ENCODE data around the gene PCDHGA7. TPM values are rescaled to one million over a fixed set of nuclear protein-coding genes. Genes with fewer than 3 reads are reported as not detected.
"Not testable (repeated sequence)": the region's sequence is repeated elsewhere in the genome, so short reads cannot be mapped to it uniquely, and the experiment has no call there.

The PCDHGA7 gene
- total RNA-seq, 2 donors from 2014 or later: 0.59 to 1.0 TPM

GRCh38 chr5:141430332-141431113 lies 48.0 kb downstream of the PCDHGA7 start, which contains the start of gene PCDHGA12:
TSS of gene PCDHGA12 (plus strand) at chr5:141430507. CDS start at chr5:141430760, 253 bp downstream.
- Histone ChIP-seq H3K36me3 (no peaks in the 10 kb centered on the region), H3K4me3 (no peak within 1 kb of the TSS), H3K9ac (ENCODE audit: low read depth in 2 of 2, low read length in 2 of 2) (no peak within 1 kb of the TSS), H3K27me3 (no peaks in the 10 kb centered on the region), H3K9me3 (peaks cover 7% of the 10 kb centered on the region), H3K27ac (no peak within 1 kb of the TSS), H3K4me1 (no peaks in the 10 kb centered on the region)
- TF ChIP-seq CTCF (IDR thresholded peaks at IDR 0.05): no peak
- intact Hi-C loops (cut with DNase I): no loop called here
- DNase-seq: no peak

- no peak overlapping the region for H3K27ac ChIP-seq
- no peak for TF ChIP-seq CTCF (IDR thresholded peaks at IDR 0.05)
- no peak for DNase-seq
- intact Hi-C loops (cut with DNase I): no loop called here
- no peaks in the 10 kb centered on the region for H3K4me1 ChIP-seq
- no peaks in the 10 kb centered on the region for H3K36me3 ChIP-seq
- H3K9me3 ChIP-seq: peaks cover 7% of the 10 kb centered on the region
- H3K4me3 ChIP-seq: no peak overlapping the region
- H3K9ac ChIP-seq (ENCODE audit: low read depth in 2 of 2, low read length in 2 of 2): no peak overlapping the region
- no peaks in the 10 kb centered on the region for H3K27me3 ChIP-seq
Observed at GRCh38 chr5:141431286-141431685, 48.7 kb downstream of the PCDHGA7 start.

GRCh38 chr5:141432308-141432707 lies 49.8 kb downstream of the PCDHGA7 start:
- H3K9me3 ChIP-seq; intact Hi-C loops (cut with DNase I); DNase-seq: not testable (repeated sequence)

GRCh38 chr5:141432726-141433125 lies 50.2 kb downstream of the PCDHGA7 start:
- H3K9me3 ChIP-seq; DNase-seq; H3K4me3 ChIP-seq; H3K36me3 ChIP-seq; H3K4me1 ChIP-seq; H3K27me3 ChIP-seq; intact Hi-C loops (cut with DNase I); H3K9ac ChIP-seq (ENCODE audit: low read depth in 2 of 2, low read length in 2 of 2); H3K27ac ChIP-seq: not testable (repeated sequence)

More at GRCh38 chr5:141432308-141432707, 49.8 kb downstream of the PCDHGA7 start:
- H3K4me3 ChIP-seq; H3K9ac ChIP-seq (ENCODE audit: low read depth in 2 of 2, low read length in 2 of 2); H3K27ac ChIP-seq; H3K4me1 ChIP-seq; H3K27me3 ChIP-seq; H3K36me3 ChIP-seq: not testable (repeated sequence)

GRCh38 chr5:141434006-141434405 lies 51.5 kb downstream of the PCDHGA7 start:
- Histone ChIP-seq H3K9me3 (no peaks in the 10 kb centered on the region), H3K27ac (no peak overlapping the region), H3K27me3 (no peaks in the 10 kb centered on the region), H3K4me3 (no peak overlapping the region), H3K4me1 (no peaks in the 10 kb centered on the region), H3K36me3 (no peaks in the 10 kb centered on the region), H3K9ac (ENCODE audit: low read depth in 2 of 2, low read length in 2 of 2) (no peak overlapping the region)
- intact Hi-C loops (cut with DNase I): no loop called here
- DNase-seq: no peak
- TF ChIP-seq CTCF (IDR thresholded peaks at IDR 0.05): no peak

Other genes with a start within 250 kb of the PCDHGA7 start
- gene PCDHB5, start 247.5 kb upstream of the PCDHGA7 start, total RNA-seq: under 1 TPM; 0.10 to 0.66 TPM
- gene PCDHB6, start 232.7 kb upstream of the PCDHGA7 start, total RNA-seq: under 1 TPM; 0.11 to 0.15 TPM
- gene PCDHB7, start 210.1 kb upstream of the PCDHGA7 start, total RNA-seq: under 1 TPM; 0.15 to 0.40 TPM
- gene PCDHB8, start 205.0 kb upstream of the PCDHGA7 start, total RNA-seq: under 1 TPM; 0.25 to 0.40 TPM
- gene PCDHB16, start 200.4 kb upstream of the PCDHGA7 start, total RNA-seq: under 1 TPM; 0.17 to 0.53 TPM
- gene PCDHB9, start 195.6 kb upstream of the PCDHGA7 start, total RNA-seq: under 1 TPM; 0.47 to 0.53 TPM
- 1 to 10 TPM in 1 of 2 donors, under 1 TPM in 1; 0.17 to 1.1 TPM for gene PCDHB10, start 190.4 kb upstream of the PCDHGA7 start, total RNA-seq
- 1 to 10 TPM in 1 of 2 donors, under 1 TPM in 1; 0.59 to 2.2 TPM for gene PCDHB11, start 183.1 kb upstream of the PCDHGA7 start, total RNA-seq
- under 1 TPM; 0.40 to 0.56 TPM for gene PCDHB12, start 174.0 kb upstream of the PCDHGA7 start, total RNA-seq
- 1 to 10 TPM in 1 of 2 donors, under 1 TPM in 1; 0.40 to 1.3 TPM for gene PCDHB13, start 168.8 kb upstream of the PCDHGA7 start, total RNA-seq
- gene PCDHB14, start 159.4 kb upstream of the PCDHGA7 start, total RNA-seq: 1 to 10 TPM in 1 of 2 donors, under 1 TPM in 1; 0.62 to 1.8 TPM
- gene PCDHB15, start 137.3 kb upstream of the PCDHGA7 start, total RNA-seq: 1 to 10 TPM in 1 of 2 donors, under 1 TPM in 1; 0.27 to 1.8 TPM
- 1 to 10 TPM in 1 of 2 donors, under 1 TPM in 1; 0.21 to 1.1 TPM for gene SLC25A2, start 78.7 kb upstream of the PCDHGA7 start, total RNA-seq
- 10 to 100 TPM; 49.3 to 70.2 TPM for gene TAF7, start 62.0 kb upstream of the PCDHGA7 start, total RNA-seq
- under 1 TPM; 0.10 to 0.37 TPM for gene PCDHGA1, start 52.2 kb upstream of the PCDHGA7 start, total RNA-seq
- gene PCDHGA2, start 44.0 kb upstream of the PCDHGA7 start, total RNA-seq: under 1 TPM; 0.22 to 0.50 TPM
- under 1 TPM; 0.10 to 0.21 TPM for gene PCDHGA3, start 38.9 kb upstream of the PCDHGA7 start, total RNA-seq
- 1 to 10 TPM in 1 of 2 donors, under 1 TPM in 1; 0.15 to 1.7 TPM for gene PCDHGB1, start 32.6 kb upstream of the PCDHGA7 start, total RNA-seq
- 1 to 10 TPM in 1 of 2 donors, under 1 TPM in 1; 0.20 to 1.4 TPM for gene PCDHGA4, start 27.7 kb upstream of the PCDHGA7 start, total RNA-seq
- gene PCDHGB2, start 22.7 kb upstream of the PCDHGA7 start, total RNA-seq: 1 to 10 TPM in 1 of 2 donors, under 1 TPM in 1; 0.47 to 1.8 TPM
- 1 to 10 TPM in 1 of 2 donors, under 1 TPM in 1; 0.52 to 1.1 TPM for gene PCDHGA5, start 18.6 kb upstream of the PCDHGA7 start, total RNA-seq
- gene PCDHGB3, start 12.5 kb upstream of the PCDHGA7 start, total RNA-seq: 1 to 10 TPM in 1 of 2 donors, under 1 TPM in 1; 0.57 to 1.1 TPM
- gene PCDHGA6, start 8.9 kb upstream of the PCDHGA7 start, total RNA-seq: 1 to 10 TPM in 1 of 2 donors, under 1 TPM in 1; 0.82 to 1.5 TPM
- under 1 TPM; 0.69 to 0.96 TPM for gene PCDHGB4, start 5.0 kb downstream of the PCDHGA7 start, total RNA-seq
- gene PCDHGA8, start 9.9 kb downstream of the PCDHGA7 start, total RNA-seq: under 1 TPM; 0.17 to 0.48 TPM
- gene PCDHGB5, start 15.2 kb downstream of the PCDHGA7 start, total RNA-seq: 1 to 10 TPM; 2.1 to 3.1 TPM
- gene PCDHGA9, start 20.0 kb downstream of the PCDHGA7 start, total RNA-seq: 1 to 10 TPM; 1.1 to 2.2 TPM
- 1 to 10 TPM; 1.0 to 1.8 TPM for gene PCDHGB6, start 25.3 kb downstream of the PCDHGA7 start, total RNA-seq
- 1 to 10 TPM; 2.7 to 4.7 TPM for gene PCDHGA10, start 30.2 kb downstream of the PCDHGA7 start, total RNA-seq
- gene PCDHGB7, start 34.9 kb downstream of the PCDHGA7 start, total RNA-seq: 1 to 10 TPM; 2.5 to 3.3 TPM
- 1 to 10 TPM; 1.3 to 1.6 TPM for gene PCDHGA11, start 38.3 kb downstream of the PCDHGA7 start, total RNA-seq
- gene PCDHGA12, start 47.8 kb downstream of the PCDHGA7 start, total RNA-seq: 1 to 10 TPM; 1.0 to 1.5 TPM
- 10 to 100 TPM; 13.1 to 22.2 TPM for gene PCDHGC3, start 93.2 kb downstream of the PCDHGA7 start, total RNA-seq
- under 1 TPM; 0.35 to 0.64 TPM for gene PCDHGC4, start 102.3 kb downstream of the PCDHGA7 start, total RNA-seq
- gene PCDHGC5, start 106.3 kb downstream of the PCDHGA7 start, total RNA-seq: under 1 TPM; 0.32 to 0.64 TPM
- 100 to 1,000 TPM; 113 to 143 TPM for gene DIAPH1, start 236.3 kb downstream of the PCDHGA7 start, total RNA-seq

Data from colonic mucosa (tissue), 4 donors.